Measurements from ENCODE around the gene PCDHA3. TPM values are rescaled to one million over a fixed set of nuclear protein-coding genes. Genes with fewer than 3 reads are reported as not detected.
"Not testable (repeated sequence)": the region's sequence is repeated elsewhere in the genome, so short reads cannot be mapped to it uniquely, and the experiment has no call there.

Gene PCDHA3
- total RNA-seq, 1 donor = 0.36 TPM

- no peaks in the 10 kb centered on the region for H3K4me1 ChIP-seq (ENCODE audit: insufficient read depth, low read length)
- no peak for DNase-seq (ENCODE audit: insufficient read length, low spot score, missing footprints)
- H3K27ac ChIP-seq (ENCODE audit: low read depth, low read length) = no peak overlapping the region
- no peaks in the 10 kb centered on the region for H3K9me3 ChIP-seq (ENCODE audit: low read depth, low read length)
- H3K79me2 ChIP-seq (ENCODE audit: insufficient read depth, low read length) = no peaks in the 10 kb centered on the region
- no peaks in the 10 kb centered on the region for H4K20me1 ChIP-seq (ENCODE audit: insufficient read depth, low read length)
- H3K4me3 ChIP-seq (ENCODE audit: insufficient read depth, low read length) = no peak overlapping the region
- no peak overlapping the region for H3K4me2 ChIP-seq (ENCODE audit: insufficient read depth, low read length)
- TF ChIP-seq, protein P1, sequence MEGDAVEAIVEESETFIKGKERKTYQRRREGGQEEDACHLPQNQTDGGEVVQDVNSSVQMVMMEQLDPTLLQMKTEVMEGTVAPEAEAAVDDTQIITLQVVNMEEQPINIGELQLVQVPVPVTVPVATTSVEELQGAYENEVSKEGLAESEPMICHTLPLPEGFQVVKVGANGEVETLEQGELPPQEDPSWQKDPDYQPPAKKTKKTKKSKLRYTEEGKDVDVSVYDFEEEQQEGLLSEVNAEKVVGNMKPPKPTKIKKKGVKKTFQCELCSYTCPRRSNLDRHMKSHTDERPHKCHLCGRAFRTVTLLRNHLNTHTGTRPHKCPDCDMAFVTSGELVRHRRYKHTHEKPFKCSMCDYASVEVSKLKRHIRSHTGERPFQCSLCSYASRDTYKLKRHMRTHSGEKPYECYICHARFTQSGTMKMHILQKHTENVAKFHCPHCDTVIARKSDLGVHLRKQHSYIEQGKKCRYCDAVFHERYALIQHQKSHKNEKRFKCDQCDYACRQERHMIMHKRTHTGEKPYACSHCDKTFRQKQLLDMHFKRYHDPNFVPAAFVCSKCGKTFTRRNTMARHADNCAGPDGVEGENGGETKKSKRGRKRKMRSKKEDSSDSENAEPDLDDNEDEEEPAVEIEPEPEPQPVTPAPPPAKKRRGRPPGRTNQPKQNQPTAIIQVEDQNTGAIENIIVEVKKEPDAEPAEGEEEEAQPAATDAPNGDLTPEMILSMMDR (IDR thresholded peaks at IDR 0.05; ENCODE audit: extremely low read depth, low read depth, low read length) = no peak
- H3K27me3 ChIP-seq (ENCODE audit: insufficient read depth, low read length) = no peaks in the 10 kb centered on the region
- no peaks in the 10 kb centered on the region for H3K36me3 ChIP-seq (ENCODE audit: insufficient read depth, low read length)
- H2AFZ ChIP-seq (ENCODE audit: low read length) = no peak overlapping the region
Observed at GRCh38 chr5:140780512-140780911, 20.3 kb upstream of the PCDHA3 start.

DNA sequence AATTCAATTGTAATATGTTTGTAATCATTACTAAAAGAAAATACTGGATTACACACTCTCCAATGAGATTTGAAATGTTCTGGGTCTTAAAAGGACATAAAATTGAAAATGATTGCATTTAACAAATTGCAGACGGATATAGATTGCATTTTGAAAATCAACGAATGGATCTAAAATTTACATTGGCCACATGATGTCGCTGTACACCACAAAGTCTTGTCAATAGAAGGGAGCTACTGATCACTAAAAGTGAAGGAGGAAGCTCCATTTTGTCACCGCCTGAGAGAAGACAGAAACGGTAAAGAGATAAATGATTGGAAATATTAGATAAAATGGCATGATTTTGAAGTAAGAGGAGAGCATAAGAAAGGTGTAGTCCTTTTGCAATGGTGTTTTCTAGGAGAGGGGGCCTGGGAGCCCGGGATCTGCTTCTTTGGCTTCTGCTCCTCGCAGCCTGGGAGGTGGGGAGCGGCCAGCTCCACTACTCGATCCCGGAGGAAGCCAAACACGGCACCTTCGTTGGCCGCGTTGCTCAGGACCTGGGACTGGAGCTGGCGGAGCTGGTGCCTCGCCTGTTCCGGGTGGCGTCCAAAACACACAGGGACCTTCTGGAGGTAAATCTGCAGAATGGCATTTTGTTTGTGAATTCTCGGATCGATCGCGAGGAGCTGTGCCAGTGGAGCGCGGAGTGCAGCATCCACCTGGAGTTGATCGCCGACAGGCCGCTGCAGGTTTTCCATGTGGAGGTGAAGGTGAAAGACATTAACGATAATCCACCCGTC, 14.8 kb upstream of the PCDHA3 start, which contains the start of gene PCDHA1:
PCDHA1 (plus strand) TSS at position 236 of the 782 bp plus-strand sequence.
- H3K27me3 ChIP-seq (ENCODE audit: insufficient read depth, low read length) = no peaks in the 10 kb centered on the region
- H3K9me3 ChIP-seq (ENCODE audit: low read depth, low read length) = peaks cover 4% of the 10 kb centered on the region
- H4K20me1 ChIP-seq (ENCODE audit: insufficient read depth, low read length) = no peaks in the 10 kb centered on the region
- H3K27ac ChIP-seq (ENCODE audit: low read depth, low read length) = no peak within 1 kb of the TSS
- H3K79me2 ChIP-seq (ENCODE audit: insufficient read depth, low read length) = no peaks in the 10 kb centered on the region
- TF ChIP-seq, protein P1 (IDR thresholded peaks at IDR 0.05; ENCODE audit: extremely low read depth, low read depth, low read length) = no peak
- no peak within 1 kb of the TSS for H2AFZ ChIP-seq (ENCODE audit: low read length)
- H3K4me3 ChIP-seq (ENCODE audit: insufficient read depth, low read length) = no peak within 1 kb of the TSS
- no peak for DNase-seq (ENCODE audit: insufficient read length, low spot score, missing footprints)
- no peak within 1 kb of the TSS for H3K4me2 ChIP-seq (ENCODE audit: insufficient read depth, low read length)
- no peaks in the 10 kb centered on the region for H3K36me3 ChIP-seq (ENCODE audit: insufficient read depth, low read length)
- no peaks in the 10 kb centered on the region for H3K4me1 ChIP-seq (ENCODE audit: insufficient read depth, low read length)

DNA sequence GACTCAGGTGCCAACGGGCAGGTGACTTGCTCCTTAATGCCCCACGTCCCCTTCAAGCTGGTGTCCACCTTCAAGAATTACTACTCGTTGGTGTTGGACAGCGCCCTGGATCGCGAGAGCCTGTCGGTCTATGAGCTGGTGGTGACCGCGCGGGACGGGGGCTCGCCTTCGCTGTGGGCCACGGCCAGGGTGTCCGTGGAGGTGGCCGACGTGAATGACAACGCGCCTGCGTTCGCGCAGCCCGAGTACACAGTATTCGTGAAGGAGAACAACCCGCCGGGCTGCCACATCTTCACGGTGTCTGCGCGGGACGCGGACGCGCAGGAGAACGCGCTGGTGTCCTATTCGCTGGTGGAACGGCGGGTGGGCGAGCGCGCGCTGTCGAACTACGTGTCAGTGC, 13.4 kb upstream of the PCDHA3 start:
- not testable (repeated sequence) for H3K79me2 ChIP-seq (ENCODE audit: insufficient read depth, low read length); H3K4me3 ChIP-seq (ENCODE audit: insufficient read depth, low read length); H3K36me3 ChIP-seq (ENCODE audit: insufficient read depth, low read length); H3K27ac ChIP-seq (ENCODE audit: low read depth, low read length); H2AFZ ChIP-seq (ENCODE audit: low read length); H3K4me2 ChIP-seq (ENCODE audit: insufficient read depth, low read length); H3K9me3 ChIP-seq (ENCODE audit: low read depth, low read length); H4K20me1 ChIP-seq (ENCODE audit: insufficient read depth, low read length); H3K4me1 ChIP-seq (ENCODE audit: insufficient read depth, low read length); DNase-seq (ENCODE audit: insufficient read length, low spot score, missing footprints); H3K27me3 ChIP-seq (ENCODE audit: insufficient read depth, low read length)

- H3K4me3 ChIP-seq (ENCODE audit: insufficient read depth, low read length); H3K36me3 ChIP-seq (ENCODE audit: insufficient read depth, low read length); H2AFZ ChIP-seq (ENCODE audit: low read length); H3K4me1 ChIP-seq (ENCODE audit: insufficient read depth, low read length); H3K9me3 ChIP-seq (ENCODE audit: low read depth, low read length); H3K27me3 ChIP-seq (ENCODE audit: insufficient read depth, low read length); H3K27ac ChIP-seq (ENCODE audit: low read depth, low read length); H3K4me2 ChIP-seq (ENCODE audit: insufficient read depth, low read length); H3K79me2 ChIP-seq (ENCODE audit: insufficient read depth, low read length); H4K20me1 ChIP-seq (ENCODE audit: insufficient read depth, low read length); DNase-seq (ENCODE audit: insufficient read length, low spot score, missing footprints): not testable (repeated sequence)
Observed at GRCh38 chr5:140787849-140788504, 12.9 kb upstream of the PCDHA3 start.

GRCh38 chr5:140791089-140791488, 9.8 kb upstream of the PCDHA3 start:
- H4K20me1 ChIP-seq (ENCODE audit: insufficient read depth, low read length) = no peaks in the 10 kb centered on the region
- no peak overlapping the region for H3K4me2 ChIP-seq (ENCODE audit: insufficient read depth, low read length)
- DNase-seq (ENCODE audit: insufficient read length, low spot score, missing footprints) = no peak
- peaks cover 4% of the 10 kb centered on the region for H3K9me3 ChIP-seq (ENCODE audit: low read depth, low read length)
- H2AFZ ChIP-seq (ENCODE audit: low read length) = no peak overlapping the region
- H3K36me3 ChIP-seq (ENCODE audit: insufficient read depth, low read length) = no peaks in the 10 kb centered on the region
- no peak overlapping the region for H3K27ac ChIP-seq (ENCODE audit: low read depth, low read length)
- no peaks in the 10 kb centered on the region for H3K79me2 ChIP-seq (ENCODE audit: insufficient read depth, low read length)
- H3K4me3 ChIP-seq (ENCODE audit: insufficient read depth, low read length) = no peak overlapping the region
- H3K27me3 ChIP-seq (ENCODE audit: insufficient read depth, low read length) = no peaks in the 10 kb centered on the region
- TF ChIP-seq, protein P1 (IDR thresholded peaks at IDR 0.05; ENCODE audit: extremely low read depth, low read depth, low read length) = no peak
- H3K4me1 ChIP-seq (ENCODE audit: insufficient read depth, low read length) = no peaks in the 10 kb centered on the region

All from osteoblast (primary cell).